ENCODE measurements around the gene DYNLL1. TPM values are rescaled to one million over a fixed set of nuclear protein-coding genes. Genes with fewer than 3 reads are reported as not detected.
"Not testable (repeated sequence)": the region's sequence is repeated elsewhere in the genome, so short reads cannot be mapped to it uniquely, and the experiment has no call there.

The DYNLL1 gene
- total RNA-seq, 2 experiments from 2014 or later = 269 to 277 TPM

- CTCF ChIA-PET = interaction anchor here (0.6 to 2.3 kb wide), 10 partner anchors 13 to 157 kb away, joined by 3 to 8 read pairs (median 5); no protein-coding TSS in a partner anchor
- POLR2A ChIA-PET = interaction anchor here (1.9 to 2.5 kb wide), 2 partner anchors 14 to 111 kb away, joined by 4 to 12 read pairs; partner anchors contain the start of gene POP5
Measured at GRCh38 chr12:120470150-120470784, 25.6 kb upstream of the DYNLL1 start.

DNA sequence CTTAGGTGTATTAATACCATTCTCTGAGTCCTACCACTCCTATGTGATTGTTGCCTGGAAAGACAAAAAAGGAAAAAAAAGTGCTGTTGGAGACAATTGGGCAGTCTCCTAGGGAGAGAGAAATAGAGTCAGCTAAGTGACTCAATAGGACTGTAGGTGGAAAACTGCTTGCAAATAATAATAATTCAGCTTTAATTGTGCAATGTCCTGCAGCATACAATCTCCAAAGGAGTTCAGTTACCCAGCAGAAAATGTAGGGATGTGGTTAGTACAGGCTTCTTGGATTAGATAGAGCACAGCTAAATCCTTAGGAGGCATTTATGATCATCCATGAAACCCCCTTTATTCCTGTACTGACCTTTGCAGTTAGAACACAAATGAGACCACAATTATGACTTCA is 23.4 kb upstream of the DYNLL1 start:
- CTCF ChIA-PET = interaction anchor here (1.2 kb wide), 1 partner anchor 22 kb away, joined by 4 read pairs; no protein-coding TSS in a partner anchor
- POLR2A ChIA-PET = no interaction called here

DNA sequence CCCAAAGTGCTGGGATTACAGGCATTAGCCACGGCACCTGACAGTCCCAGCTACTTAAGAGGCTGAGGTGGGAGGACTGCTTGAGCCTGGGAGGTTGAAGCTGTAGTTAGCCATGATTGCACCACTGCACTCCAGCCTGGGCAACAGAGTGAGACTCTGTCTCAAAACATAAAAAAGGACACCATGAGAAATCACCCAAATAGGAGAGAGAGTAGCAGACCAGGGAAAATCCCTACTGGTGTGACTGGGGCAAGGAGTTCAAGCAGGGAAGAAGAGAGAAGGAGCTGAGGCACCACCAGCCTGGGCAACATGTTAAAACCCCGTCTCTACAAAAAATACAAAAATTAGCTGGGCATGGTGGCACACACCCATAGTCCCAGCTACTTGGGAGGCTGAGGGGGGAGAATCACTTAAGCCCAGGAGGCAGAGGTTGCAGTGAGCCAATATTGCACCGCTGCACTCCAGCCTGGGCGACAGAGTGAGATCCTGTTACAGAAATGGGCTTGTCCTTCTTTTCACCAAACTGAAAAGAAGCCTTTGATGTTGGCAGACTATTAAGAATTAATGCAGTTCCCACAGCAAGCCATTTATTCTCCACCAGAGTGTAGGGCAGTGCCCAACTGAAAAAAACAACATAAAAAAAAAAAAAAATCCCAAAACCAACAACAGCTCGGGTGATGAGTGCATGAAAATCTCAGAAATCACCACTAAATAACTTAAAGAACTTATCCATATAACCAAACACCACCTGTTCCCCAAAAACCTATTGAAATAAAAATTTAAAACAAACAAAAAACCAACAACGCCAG is 21.9 kb upstream of the DYNLL1 start:
- ChIA-PET POLR2A (no interaction called here), CTCF (interaction anchor here (0.6 to 1.7 kb wide), 4 partner anchors 9 to 30 kb away, joined by 3 to 8 read pairs (median 3); no protein-coding TSS in a partner anchor)

- POLR2A ChIA-PET = interaction anchor here (0.6 kb wide), 2 partner anchors 107 to 123 kb away, joined by 3 read pairs; partner anchors contain the start of gene POP5
- CTCF ChIA-PET = interaction anchor here (1.0 to 1.7 kb wide), 2 partner anchors 20 to 22 kb away, joined by 3 to 8 read pairs; no protein-coding TSS in a partner anchor
Measured at GRCh38 chr12:120474616-120474960, 21.3 kb upstream of the DYNLL1 start.

GRCh38 chr12:120475643-120476042 is 20.3 kb upstream of the DYNLL1 start:
- ChIA-PET CTCF (interaction anchor here (0.7 to 1.7 kb wide), 2 partner anchors 9 to 19 kb away, joined by 3 to 8 read pairs; no protein-coding TSS in a partner anchor), POLR2A (interaction anchor here (0.6 kb wide), 1 partner anchor 19 kb away, joined by 8 read pairs; no protein-coding TSS in a partner anchor)

- ChIA-PET CTCF (interaction anchor here (0.5 kb wide), 2 partner anchors 64 to 585 kb away, joined by 3 read pairs; no protein-coding TSS in a partner anchor), POLR2A (no interaction called here)
Measured at GRCh38 chr12:120479458-120479857, 16.5 kb upstream of the DYNLL1 start.

GRCh38 chr12:120480211-120480610 is 15.7 kb upstream of the DYNLL1 start:
- CTCF ChIA-PET = no interaction called here
- POLR2A ChIA-PET = no interaction called here

- CTCF ChIA-PET = no interaction called here
- POLR2A ChIA-PET = no interaction called here
Measured at GRCh38 chr12:120481022-120481767, 14.7 kb upstream of the DYNLL1 start.

- ChIA-PET CTCF (interaction anchor here (0.6 to 0.9 kb wide), 2 partner anchors 10 to 90 kb away, joined by 3 read pairs; no protein-coding TSS in a partner anchor), POLR2A (interaction anchor here (0.6 to 0.7 kb wide), 3 partner anchors 39 to 177 kb away, joined by 3 to 7 read pairs (median 5); no protein-coding TSS in a partner anchor)
Measured at GRCh38 chr12:120483621-120484020, 12.3 kb upstream of the DYNLL1 start.

DNA sequence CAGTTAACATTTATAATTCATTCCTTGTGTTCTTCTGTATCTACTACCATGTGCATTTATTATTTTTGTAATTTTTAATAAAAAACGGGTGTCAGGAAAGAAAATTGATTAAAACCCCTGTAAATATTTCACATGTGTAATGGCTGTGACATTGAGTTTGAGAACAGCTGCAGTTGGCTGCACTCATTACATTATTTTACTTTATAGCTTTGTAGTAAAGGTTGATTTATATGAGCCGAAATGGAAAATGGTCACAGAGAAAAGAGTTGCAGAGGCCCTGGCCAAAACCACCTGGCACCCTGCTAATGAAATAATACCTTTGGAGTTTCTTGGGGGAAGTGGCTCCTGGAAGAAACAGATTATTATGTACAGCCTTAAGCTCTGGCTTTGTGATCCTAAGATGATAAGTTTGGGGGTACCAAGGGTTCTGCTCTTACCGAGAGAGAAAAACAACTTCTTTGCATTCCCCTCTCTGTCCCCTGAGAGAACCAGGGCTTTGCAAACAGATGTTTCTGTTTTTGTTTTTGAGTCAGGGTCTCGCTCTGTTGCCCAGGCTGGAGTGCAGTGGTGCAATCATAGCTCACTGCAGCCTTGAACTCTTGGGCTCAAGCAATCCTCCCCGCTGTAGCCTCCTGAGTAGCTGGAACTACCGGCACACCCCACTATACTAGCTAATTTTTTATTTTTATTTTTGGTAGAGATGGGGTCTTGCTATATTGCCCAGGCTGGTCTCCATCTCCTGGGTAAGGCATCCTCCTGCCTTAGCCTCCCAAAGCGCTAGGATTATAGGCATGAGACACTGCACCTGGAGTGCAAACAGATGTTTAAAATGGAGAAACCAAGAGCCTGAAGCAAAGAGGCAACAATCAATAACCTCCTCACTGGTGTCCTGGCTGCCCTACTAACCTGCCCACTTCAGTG is 9.7 kb upstream of the DYNLL1 start:
- ChIA-PET CTCF (no interaction called here), POLR2A (interaction anchor here (0.6 kb wide), 1 partner anchor 10 kb away, joined by 4 read pairs; the partner anchor contains the start of gene DYNLL1)

DNA sequence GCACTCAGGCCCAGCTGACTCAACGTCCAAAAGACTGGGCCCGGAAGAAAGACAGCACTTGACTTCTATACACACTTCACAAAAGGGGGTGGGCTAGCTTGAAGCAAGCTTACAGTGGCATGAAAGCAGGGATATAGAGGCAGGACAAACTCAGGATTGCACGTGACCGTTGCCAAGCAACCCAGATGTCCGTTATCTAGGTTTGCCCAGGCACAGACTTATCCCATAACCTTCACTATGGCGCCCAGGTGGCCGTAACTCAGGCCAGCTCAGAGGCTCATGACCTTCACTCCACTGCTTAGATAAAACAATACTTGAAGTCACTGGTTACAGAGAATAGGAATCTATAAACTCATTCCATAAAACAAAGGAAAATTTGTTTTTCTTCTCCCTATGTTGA is 8.4 kb upstream of the DYNLL1 start:
- CTCF ChIA-PET = interaction anchor here (1.2 kb wide), 1 partner anchor 17 kb away, joined by 3 read pairs; no protein-coding TSS in a partner anchor
- POLR2A ChIA-PET = not testable (repeated sequence)

- ChIA-PET CTCF (interaction anchor here (1.2 kb wide), 1 partner anchor 18 kb away, joined by 3 read pairs; no protein-coding TSS in a partner anchor), POLR2A (no interaction called here)
Measured at GRCh38 chr12:120488057-120488640, 7.8 kb upstream of the DYNLL1 start.

- CTCF ChIA-PET = no interaction called here
- POLR2A ChIA-PET = no interaction called here
Measured at GRCh38 chr12:120489018-120489417, 6.9 kb upstream of the DYNLL1 start.

DNA sequence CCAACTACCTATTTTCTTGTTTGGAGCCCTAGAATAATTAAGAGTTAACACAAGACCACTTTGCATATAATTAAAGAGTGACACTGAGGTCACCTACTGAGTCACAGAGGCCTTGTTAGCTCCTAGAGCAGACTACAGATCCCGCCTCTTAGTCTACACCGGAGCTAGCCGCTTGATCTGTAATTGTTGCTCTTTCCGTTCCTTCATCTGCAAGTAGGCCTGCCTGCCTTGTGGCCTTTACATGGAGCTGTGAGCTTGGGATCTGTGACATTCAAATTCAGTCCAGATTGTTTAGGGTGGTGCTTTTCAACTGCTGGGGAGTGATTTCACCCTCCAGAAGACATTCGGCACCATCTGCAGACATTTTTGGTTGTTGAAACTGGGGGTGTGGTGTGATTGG is 5.6 kb upstream of the DYNLL1 start:
- POLR2A ChIA-PET = no interaction called here
- CTCF ChIA-PET = interaction anchor here (2.0 kb wide), 1 partner anchor 20 kb away, joined by 5 read pairs; no protein-coding TSS in a partner anchor

DNA sequence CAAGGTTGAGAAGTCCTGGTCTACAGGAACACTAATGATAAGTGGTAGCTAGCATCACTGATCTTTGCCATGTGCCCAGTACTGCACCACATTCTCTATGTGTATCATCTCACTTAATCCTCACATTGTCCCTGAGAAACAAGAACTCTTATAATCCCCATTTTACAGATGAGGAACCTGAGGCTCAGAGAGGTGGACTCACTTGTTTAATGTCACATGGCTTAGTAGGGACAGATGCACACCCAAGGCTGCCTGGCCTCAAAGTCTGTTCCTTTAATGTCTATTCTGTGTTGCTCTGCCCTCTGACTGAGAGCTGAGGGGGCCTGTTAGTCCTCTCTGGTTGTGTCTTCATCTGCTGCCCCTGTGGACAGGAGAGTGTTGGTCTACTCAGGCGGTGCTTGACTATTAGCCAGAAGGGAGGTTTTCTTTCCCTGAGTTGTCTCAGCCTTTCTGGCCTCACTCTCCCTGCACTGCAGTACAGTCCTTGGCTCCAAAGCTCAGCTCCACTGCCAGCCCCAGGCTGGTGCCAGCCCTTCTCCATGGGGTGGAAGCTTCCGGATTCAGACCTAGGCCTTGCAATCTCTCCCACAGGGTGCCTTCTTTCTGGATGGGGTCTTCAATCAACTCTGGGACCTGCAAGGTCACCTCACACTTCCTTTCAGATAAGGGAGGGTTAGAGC is 4.9 kb upstream of the DYNLL1 start:
- POLR2A ChIA-PET = interaction anchor here (0.6 kb wide), 1 partner anchor 290 kb away, joined by 5 read pairs; the partner anchor contains the start of gene RPLP0
- CTCF ChIA-PET = interaction anchor here (2.0 kb wide), 1 partner anchor 21 kb away, joined by 5 read pairs; no protein-coding TSS in a partner anchor

GRCh38 chr12:120495186-120495730 is 655 bp upstream of the DYNLL1 start:
- ChIA-PET POLR2A (interaction anchor here (0.6 kb wide), 3 partner anchors 32 to 231 kb away, joined by 3 to 5 read pairs (median 5); partner anchors contain the start of gene COQ5), CTCF (interaction anchor here (1.1 to 2.1 kb wide), 5 partner anchors 20 to 32 kb away, joined by 4 to 8 read pairs (median 5); partner anchors contain the start of gene SRSF9)
